ENCODE results near the gene SOX6.

The SOX6 gene

DNA sequence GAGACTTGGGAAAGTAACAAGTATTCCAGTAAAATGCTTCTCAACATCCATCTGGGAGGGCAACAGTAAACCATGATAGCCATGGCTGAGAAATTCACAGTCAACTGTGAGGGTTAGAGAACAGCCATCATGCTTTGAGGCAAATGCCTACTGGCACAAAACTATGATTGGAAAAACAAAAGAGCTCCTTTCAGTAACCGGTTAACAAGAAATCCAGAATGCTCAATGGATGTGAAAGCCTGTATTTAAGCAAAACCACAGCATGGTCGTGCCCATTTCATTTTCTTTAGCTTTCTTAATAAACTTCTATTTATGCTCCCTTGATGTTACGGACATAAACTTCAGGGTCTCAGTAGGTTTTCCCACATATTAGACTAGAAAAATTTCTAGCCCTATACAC, 139.5 kb downstream of the SOX6 start:
- Histone ChIP-seq H3K9ac (ENCODE audit: low read length in 5 of 5) (no peak overlapping the region), H3K4me3 (ENCODE audit: low read depth in 1 of 5, low read length in 5 of 5) (no peak overlapping the region), H3K36me3 (ENCODE audit: control insufficient read depth in 5 of 5, insufficient read depth in 5 of 5, low read length in 5 of 5) (no peaks in the 10 kb centered on the region), H3K27ac (ENCODE audit: low read depth, low read length) (no peak overlapping the region), H3K27me3 (ENCODE audit: control insufficient read depth in 5 of 5, insufficient read depth in 4 of 5, low read length in 5 of 5) (no peaks in the 10 kb centered on the region), H3K9me3 (ENCODE audit: control insufficient read depth in 5 of 5, low read length in 5 of 5) (no peaks in the 10 kb centered on the region), H3K4me1 (ENCODE audit: control insufficient read depth in 5 of 5, insufficient read depth in 5 of 5, low read length in 5 of 5) (no peaks in the 10 kb centered on the region)

DNA sequence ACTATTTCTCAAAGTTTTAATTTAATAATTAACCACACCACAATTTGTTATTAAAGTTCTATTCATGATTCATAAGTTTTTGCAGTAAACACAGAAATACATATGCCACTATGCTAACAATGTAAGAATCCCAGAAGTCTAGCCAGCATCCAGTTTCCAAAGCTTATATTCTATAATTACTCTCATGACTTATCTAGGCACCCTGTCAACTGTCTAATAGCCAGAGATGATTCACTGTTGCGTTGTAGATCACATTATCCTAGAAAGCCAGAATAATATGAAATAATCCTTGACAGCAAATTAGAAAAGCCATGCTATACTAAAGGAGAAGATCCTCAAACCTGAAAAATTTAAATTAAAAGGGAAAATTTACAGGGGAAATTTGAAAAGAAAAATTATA, 141.0 kb downstream of the SOX6 start:
- Histone ChIP-seq H3K36me3 (ENCODE audit: control insufficient read depth in 5 of 5, insufficient read depth in 5 of 5, low read length in 5 of 5) (no peaks in the 10 kb centered on the region), H3K27me3 (ENCODE audit: control insufficient read depth in 5 of 5, insufficient read depth in 4 of 5, low read length in 5 of 5) (no peaks in the 10 kb centered on the region), H3K27ac (ENCODE audit: low read depth, low read length) (no peak overlapping the region)

DNA sequence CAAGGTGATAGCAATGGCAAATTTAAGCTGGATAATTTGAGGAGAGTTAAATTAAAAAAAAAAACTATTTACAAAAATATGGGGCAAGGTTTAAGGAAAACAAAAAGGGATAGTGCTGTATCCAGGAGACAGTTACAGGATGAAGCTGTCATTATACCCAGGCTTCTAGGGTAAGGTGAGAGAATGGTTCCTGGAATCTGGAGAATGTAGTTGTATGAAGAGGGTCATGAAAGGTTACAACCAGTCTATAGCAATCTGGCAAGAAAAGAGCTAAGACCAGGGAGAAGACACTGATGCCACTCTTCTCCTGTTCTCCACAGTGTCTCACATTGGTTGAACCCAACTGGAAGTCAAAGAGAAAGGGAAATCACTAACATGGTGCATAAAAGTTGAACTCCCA, 144.9 kb downstream of the SOX6 start:
- Histone ChIP-seq H3K27ac (ENCODE audit: low read depth, low read length) (no peak overlapping the region), H3K27me3 (ENCODE audit: control insufficient read depth in 5 of 5, insufficient read depth in 4 of 5, low read length in 5 of 5) (no peaks in the 10 kb centered on the region), H3K4me1 (ENCODE audit: control insufficient read depth in 5 of 5, insufficient read depth in 5 of 5, low read length in 5 of 5) (no peaks in the 10 kb centered on the region), H3K9ac (ENCODE audit: low read length in 5 of 5) (no peak overlapping the region), H3K9me3 (ENCODE audit: control insufficient read depth in 5 of 5, low read length in 5 of 5) (no peaks in the 10 kb centered on the region), H3K4me3 (ENCODE audit: low read depth in 1 of 5, low read length in 5 of 5) (no peak overlapping the region), H3K36me3 (ENCODE audit: control insufficient read depth in 5 of 5, insufficient read depth in 5 of 5, low read length in 5 of 5) (no peaks in the 10 kb centered on the region)

More for the DNA sequence above, 141.0 kb downstream of the SOX6 start:
- Histone ChIP-seq H3K4me3 (ENCODE audit: low read depth in 1 of 5, low read length in 5 of 5) (no peak overlapping the region), H3K9me3 (ENCODE audit: control insufficient read depth in 5 of 5, low read length in 5 of 5) (no peaks in the 10 kb centered on the region), H3K4me1 (ENCODE audit: control insufficient read depth in 5 of 5, insufficient read depth in 5 of 5, low read length in 5 of 5) (no peaks in the 10 kb centered on the region), H3K9ac (ENCODE audit: low read length in 5 of 5) (no peak overlapping the region)

DNA sequence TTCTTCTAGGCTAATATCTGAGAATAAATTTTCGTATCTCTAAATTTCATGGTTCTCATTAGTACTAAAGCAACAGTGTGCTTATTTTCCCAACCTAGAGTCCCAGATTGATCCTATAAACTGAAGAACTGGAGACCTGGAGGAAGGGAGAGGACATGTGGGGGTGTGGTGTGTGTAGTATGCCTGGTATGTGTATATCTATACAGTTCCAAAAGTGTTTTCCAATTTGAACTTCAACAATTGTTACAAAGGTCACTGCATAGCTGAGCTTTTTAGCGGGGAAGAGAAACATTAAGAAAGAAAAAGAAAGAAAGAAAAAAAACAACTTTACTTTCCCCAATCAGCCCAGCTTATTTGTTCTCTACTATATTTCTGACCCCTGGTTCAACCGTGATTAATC, 152.1 kb downstream of the SOX6 start:
- H3K4me3 ChIP-seq (ENCODE audit: low read depth in 1 of 5, low read length in 5 of 5) = no peak overlapping the region
- H3K9ac ChIP-seq (ENCODE audit: low read length in 5 of 5) = no peak overlapping the region
- no peaks in the 10 kb centered on the region for H3K9me3 ChIP-seq (ENCODE audit: control insufficient read depth in 5 of 5, low read length in 5 of 5)
- no peaks in the 10 kb centered on the region for H3K36me3 ChIP-seq (ENCODE audit: control insufficient read depth in 5 of 5, insufficient read depth in 5 of 5, low read length in 5 of 5)
- H3K27me3 ChIP-seq (ENCODE audit: control insufficient read depth in 5 of 5, insufficient read depth in 4 of 5, low read length in 5 of 5) = no peaks in the 10 kb centered on the region
- no peak overlapping the region for H3K27ac ChIP-seq (ENCODE audit: low read depth, low read length)
- H3K4me1 ChIP-seq (ENCODE audit: control insufficient read depth in 5 of 5, insufficient read depth in 5 of 5, low read length in 5 of 5) = peaks cover 0 to 3% (median 0%) of the 10 kb centered on the region in 5 donors

DNA sequence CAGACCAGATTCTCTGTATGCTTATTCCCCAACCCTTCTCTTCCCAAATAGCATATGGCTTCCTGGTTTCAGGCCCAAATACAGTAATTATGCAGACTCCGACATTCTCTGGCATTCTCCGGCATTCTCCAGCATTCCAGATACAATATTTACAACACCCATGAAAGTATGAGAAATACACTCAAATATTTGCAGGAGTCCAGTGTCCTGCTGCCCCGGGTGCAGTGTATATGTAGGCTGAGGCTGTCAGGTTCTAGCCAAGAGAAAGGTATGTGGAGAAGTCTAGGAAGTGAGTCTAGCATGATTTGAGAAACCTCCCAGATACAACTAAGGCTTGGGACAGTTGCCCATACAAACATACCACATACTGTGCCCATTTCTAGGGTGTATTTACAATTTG, 160.7 kb downstream of the SOX6 start:
- no peak overlapping the region for H3K27ac ChIP-seq (ENCODE audit: low read depth, low read length)
- H3K4me1 ChIP-seq (ENCODE audit: control insufficient read depth in 5 of 5, insufficient read depth in 5 of 5, low read length in 5 of 5) = peaks cover 0 to 16% (median 6%) of the 10 kb centered on the region in 5 donors
- no peak overlapping the region for H3K9ac ChIP-seq (ENCODE audit: low read length in 5 of 5)
- no peak overlapping the region for H3K4me3 ChIP-seq (ENCODE audit: low read depth in 1 of 5, low read length in 5 of 5)
- H3K9me3 ChIP-seq (ENCODE audit: control insufficient read depth in 5 of 5, low read length in 5 of 5) = no peaks in the 10 kb centered on the region
- no peaks in the 10 kb centered on the region for H3K36me3 ChIP-seq (ENCODE audit: control insufficient read depth in 5 of 5, insufficient read depth in 5 of 5, low read length in 5 of 5)
- no peaks in the 10 kb centered on the region for H3K27me3 ChIP-seq (ENCODE audit: control insufficient read depth in 5 of 5, insufficient read depth in 4 of 5, low read length in 5 of 5)

DNA sequence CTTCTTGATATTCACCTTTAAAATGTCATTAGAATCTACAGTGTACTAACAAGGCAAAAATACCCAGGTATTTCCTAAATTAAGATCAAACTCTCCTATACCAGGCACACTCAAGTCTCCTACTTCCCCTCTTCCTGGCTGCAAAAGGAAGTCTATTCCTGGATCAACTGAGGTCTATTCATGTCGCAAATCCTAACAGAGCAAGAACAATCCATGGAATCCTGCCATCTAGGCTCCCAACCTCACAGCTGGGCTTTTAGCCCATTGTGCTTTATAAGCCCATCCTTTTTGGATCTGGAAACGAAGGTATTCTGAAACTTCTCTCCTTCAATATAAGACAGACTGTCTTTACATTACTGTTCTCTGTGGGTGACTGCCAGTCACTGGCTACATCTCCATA, 161.8 kb downstream of the SOX6 start:
- Histone ChIP-seq H3K4me3 (ENCODE audit: low read depth in 1 of 5, low read length in 5 of 5) (no peak overlapping the region), H3K9ac (ENCODE audit: low read length in 5 of 5) (no peak overlapping the region), H3K27me3 (ENCODE audit: control insufficient read depth in 5 of 5, insufficient read depth in 4 of 5, low read length in 5 of 5) (no peaks in the 10 kb centered on the region), H3K27ac (ENCODE audit: low read depth, low read length) (no peak overlapping the region), H3K9me3 (ENCODE audit: control insufficient read depth in 5 of 5, low read length in 5 of 5) (no peaks in the 10 kb centered on the region), H3K36me3 (ENCODE audit: control insufficient read depth in 5 of 5, insufficient read depth in 5 of 5, low read length in 5 of 5) (no peaks in the 10 kb centered on the region), H3K4me1 (ENCODE audit: control insufficient read depth in 5 of 5, insufficient read depth in 5 of 5, low read length in 5 of 5) (peaks cover 0 to 16% (median 6%) of the 10 kb centered on the region in 5 donors)

DNA sequence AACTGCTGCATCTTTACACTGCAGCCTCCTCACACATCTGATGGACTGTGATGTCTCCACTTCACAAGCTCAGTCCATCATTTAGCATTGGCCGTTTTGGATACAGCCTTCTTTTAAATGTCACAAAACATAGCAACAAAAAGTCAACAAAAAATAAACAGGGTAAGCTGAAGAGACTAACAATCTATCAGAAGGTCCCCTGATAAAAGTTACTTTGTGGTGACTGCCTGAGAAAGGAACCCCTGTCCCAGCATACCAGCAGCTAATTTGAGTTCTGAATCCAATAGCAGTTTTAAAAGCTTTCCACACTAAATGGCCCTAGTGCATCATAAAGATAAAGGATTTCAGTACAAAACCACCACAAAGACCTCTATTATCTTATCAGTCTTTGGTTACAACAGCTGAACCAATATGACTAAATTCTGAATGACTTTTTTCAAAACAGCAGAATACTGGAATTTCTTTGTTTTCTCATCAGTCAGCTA, 162.4 kb downstream of the SOX6 start:
- Histone ChIP-seq H3K27me3 (ENCODE audit: control insufficient read depth in 5 of 5, insufficient read depth in 4 of 5, low read length in 5 of 5) (no peaks in the 10 kb centered on the region), H3K36me3 (ENCODE audit: control insufficient read depth in 5 of 5, insufficient read depth in 5 of 5, low read length in 5 of 5) (no peaks in the 10 kb centered on the region), H3K9ac (ENCODE audit: low read length in 5 of 5) (no peak overlapping the region), H3K9me3 (ENCODE audit: control insufficient read depth in 5 of 5, low read length in 5 of 5) (no peaks in the 10 kb centered on the region), H3K4me3 (ENCODE audit: low read depth in 1 of 5, low read length in 5 of 5) (no peak overlapping the region), H3K27ac (ENCODE audit: low read depth, low read length) (no peak overlapping the region), H3K4me1 (ENCODE audit: control insufficient read depth in 5 of 5, insufficient read depth in 5 of 5, low read length in 5 of 5) (peaks cover 0 to 16% (median 6%) of the 10 kb centered on the region in 5 donors)

DNA sequence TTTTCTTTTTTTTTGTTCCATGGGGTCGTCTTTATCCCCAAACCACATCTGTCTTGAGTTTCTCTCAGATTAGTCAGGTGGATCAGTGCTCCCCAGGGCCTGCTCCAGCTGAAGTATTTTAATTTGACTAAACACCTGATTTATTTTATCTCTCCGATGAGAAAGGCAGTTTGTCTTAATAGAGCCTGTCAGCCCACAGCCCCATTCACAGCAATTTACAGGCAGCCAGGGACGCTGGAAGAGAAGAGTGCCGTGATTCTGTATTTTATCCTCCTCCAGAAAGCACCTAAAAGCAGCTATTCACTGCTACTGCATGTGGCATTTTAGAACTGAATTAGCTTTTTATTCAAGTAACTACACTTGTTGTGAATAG, 164.5 kb downstream of the SOX6 start:
- H3K9me3 ChIP-seq (ENCODE audit: control insufficient read depth in 5 of 5, low read length in 5 of 5) = no peaks in the 10 kb centered on the region
- H3K36me3 ChIP-seq (ENCODE audit: control insufficient read depth in 5 of 5, insufficient read depth in 5 of 5, low read length in 5 of 5) = no peaks in the 10 kb centered on the region
- peaks cover 0 to 16% (median 6%) of the 10 kb centered on the region in 5 donors for H3K4me1 ChIP-seq (ENCODE audit: control insufficient read depth in 5 of 5, insufficient read depth in 5 of 5, low read length in 5 of 5)
- no peak overlapping the region for H3K9ac ChIP-seq (ENCODE audit: low read length in 5 of 5)
- H3K27ac ChIP-seq (ENCODE audit: low read depth, low read length) = no peak overlapping the region
- no peaks in the 10 kb centered on the region for H3K27me3 ChIP-seq (ENCODE audit: control insufficient read depth in 5 of 5, insufficient read depth in 4 of 5, low read length in 5 of 5)
- no peak overlapping the region for H3K4me3 ChIP-seq (ENCODE audit: low read depth in 1 of 5, low read length in 5 of 5)

DNA sequence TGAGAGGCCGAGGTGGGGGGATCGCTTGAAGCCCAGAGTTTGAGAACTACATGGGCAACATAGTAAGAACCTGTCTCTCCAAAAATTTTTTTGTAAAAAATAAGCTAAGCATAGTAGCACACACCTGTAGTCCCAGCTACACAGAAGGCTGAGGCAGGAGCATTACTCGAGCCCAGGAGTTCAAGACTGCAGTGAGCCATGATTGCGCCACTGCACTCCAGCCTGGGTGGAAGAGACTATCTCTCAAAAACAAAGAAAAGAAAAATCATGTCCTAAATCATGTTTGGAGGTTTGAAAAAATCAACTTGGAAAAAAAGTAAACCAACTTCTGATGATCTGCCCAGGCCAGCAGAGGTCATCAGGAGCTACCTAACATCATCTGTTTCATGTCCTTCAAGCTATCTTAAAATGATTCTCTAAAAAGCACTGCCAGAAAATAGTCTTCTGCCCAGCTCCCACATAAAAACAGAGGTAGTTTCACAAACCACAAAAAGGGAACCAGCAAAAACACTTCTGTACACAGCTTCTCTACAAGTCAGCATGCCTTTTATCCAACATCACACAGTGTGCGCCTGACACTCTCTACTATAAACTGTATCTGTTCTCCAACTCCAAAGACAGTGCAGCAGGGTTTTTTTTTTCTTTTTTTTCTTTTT, 165.0 kb downstream of the SOX6 start:
- H3K36me3 ChIP-seq (ENCODE audit: control insufficient read depth in 5 of 5, insufficient read depth in 5 of 5, low read length in 5 of 5) = no peaks in the 10 kb centered on the region
- no peaks in the 10 kb centered on the region for H3K27me3 ChIP-seq (ENCODE audit: control insufficient read depth in 5 of 5, insufficient read depth in 4 of 5, low read length in 5 of 5)
- peaks cover 0 to 16% (median 6%) of the 10 kb centered on the region in 5 donors for H3K4me1 ChIP-seq (ENCODE audit: control insufficient read depth in 5 of 5, insufficient read depth in 5 of 5, low read length in 5 of 5)
- H3K9ac ChIP-seq (ENCODE audit: low read length in 5 of 5) = no peak overlapping the region
- no peak overlapping the region for H3K4me3 ChIP-seq (ENCODE audit: low read depth in 1 of 5, low read length in 5 of 5)
- H3K27ac ChIP-seq (ENCODE audit: low read depth, low read length) = no peak overlapping the region
- no peaks in the 10 kb centered on the region for H3K9me3 ChIP-seq (ENCODE audit: control insufficient read depth in 5 of 5, low read length in 5 of 5)

DNA sequence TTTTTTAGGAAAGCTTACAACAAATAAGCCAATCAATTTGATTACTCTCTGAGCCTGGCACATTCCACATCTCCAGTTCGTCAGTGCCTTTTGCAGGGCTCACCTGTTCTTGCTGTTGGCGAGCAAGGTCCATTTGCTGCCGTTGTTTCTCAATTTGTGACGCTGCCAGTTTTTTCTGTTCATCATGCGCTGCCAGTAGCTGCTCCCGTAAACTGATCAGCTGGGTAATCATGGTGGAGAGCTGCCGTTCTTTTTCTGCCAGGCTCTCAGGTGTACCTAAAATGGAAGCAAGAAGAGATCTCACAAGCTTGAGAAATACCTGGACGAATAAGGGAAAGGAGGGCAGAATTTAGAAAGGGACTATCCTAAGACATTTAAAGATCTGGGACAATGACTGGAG, 169.7 kb downstream of the SOX6 start:
- H3K9ac ChIP-seq (ENCODE audit: low read length in 5 of 5) = no peak overlapping the region
- peaks cover 0 to 9% (median 0%) of the 10 kb centered on the region in 5 donors for H3K4me1 ChIP-seq (ENCODE audit: control insufficient read depth in 5 of 5, insufficient read depth in 5 of 5, low read length in 5 of 5)
- H3K27ac ChIP-seq (ENCODE audit: low read depth, low read length) = no peak overlapping the region
- no peak overlapping the region for H3K4me3 ChIP-seq (ENCODE audit: low read depth in 1 of 5, low read length in 5 of 5)
- H3K36me3 ChIP-seq (ENCODE audit: control insufficient read depth in 5 of 5, insufficient read depth in 5 of 5, low read length in 5 of 5) = no peaks in the 10 kb centered on the region
- H3K9me3 ChIP-seq (ENCODE audit: control insufficient read depth in 5 of 5, low read length in 5 of 5) = no peaks in the 10 kb centered on the region
- H3K27me3 ChIP-seq (ENCODE audit: control insufficient read depth in 5 of 5, insufficient read depth in 4 of 5, low read length in 5 of 5) = no peaks in the 10 kb centered on the region
